Glomerular visceral epithelial cell (primary cell): ENCODE measurements around the gene CGNL1.

Experiments used
- DNase-seq: peaks from one replicate; pipeline ENCODE4 v3.0.0-alpha.2; 2016; ENCODE audit errors: extremely low spot score

CGNL1 gene

DNA sequence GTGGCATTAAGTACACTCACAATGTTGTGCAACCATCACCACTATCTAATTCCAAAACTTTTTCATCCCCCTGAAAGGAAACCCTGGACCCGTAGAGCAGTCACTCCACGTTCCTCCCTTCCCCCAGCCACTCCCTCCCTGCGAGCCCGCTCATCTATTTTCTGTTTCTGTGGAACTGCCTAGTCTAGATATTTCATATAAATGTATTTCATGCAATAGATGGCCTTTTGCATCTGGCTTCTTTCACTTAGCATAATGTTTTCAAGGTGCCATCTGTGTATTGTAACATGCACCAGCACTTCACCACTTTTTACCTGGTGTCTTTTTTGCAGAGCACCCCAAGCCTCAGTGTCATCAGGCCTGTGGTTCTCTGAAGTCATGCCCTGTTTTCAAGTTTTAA lies 10.7 kb downstream of the CGNL1 start:
- no peak for DNase-seq

- no peak for DNase-seq
Observed at GRCh38 chr15:57387564-57388076, 11.3 kb downstream of the CGNL1 start.

DNA sequence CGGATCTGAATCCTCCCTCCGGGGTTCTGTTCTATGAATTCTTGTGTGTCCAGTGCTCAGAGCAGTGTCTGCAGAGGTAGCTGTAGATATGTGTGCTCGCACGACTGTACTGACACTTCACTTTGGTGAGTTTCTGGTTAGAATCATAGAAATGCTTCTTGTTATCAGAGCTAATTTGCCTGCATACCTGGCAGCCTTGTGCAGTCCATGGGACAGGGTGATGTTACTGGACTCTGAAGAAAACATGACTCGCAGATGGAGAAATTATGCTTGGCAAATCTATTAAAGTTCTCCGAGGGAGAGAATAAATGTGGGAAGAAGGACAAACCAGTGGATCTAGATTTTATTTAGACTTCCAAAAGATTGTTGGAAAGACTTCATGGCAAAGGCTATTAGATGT lies 12.2 kb downstream of the CGNL1 start:
- peak; percentile 31 for DNase-seq

DNA sequence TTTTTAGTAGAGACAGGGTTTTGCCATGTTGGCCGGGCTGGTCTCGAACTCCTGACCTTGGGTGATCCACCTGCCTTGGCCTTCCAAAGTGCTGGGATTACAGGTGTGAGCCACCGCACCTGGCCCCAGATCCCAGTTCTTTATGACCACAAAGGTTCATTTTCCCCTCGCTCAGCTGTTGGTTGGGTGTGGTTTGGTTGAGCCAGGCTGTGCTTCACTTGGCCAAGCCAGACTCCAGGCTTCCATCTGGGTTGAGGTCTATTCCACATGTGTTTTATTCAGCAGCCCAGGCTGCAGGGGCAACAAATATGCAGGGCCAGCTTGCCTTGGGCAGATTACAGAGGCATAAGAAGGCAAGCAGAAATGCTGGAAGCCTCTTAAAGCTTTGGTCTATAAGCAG lies 13.7 kb downstream of the CGNL1 start:
- no peak for DNase-seq

DNA sequence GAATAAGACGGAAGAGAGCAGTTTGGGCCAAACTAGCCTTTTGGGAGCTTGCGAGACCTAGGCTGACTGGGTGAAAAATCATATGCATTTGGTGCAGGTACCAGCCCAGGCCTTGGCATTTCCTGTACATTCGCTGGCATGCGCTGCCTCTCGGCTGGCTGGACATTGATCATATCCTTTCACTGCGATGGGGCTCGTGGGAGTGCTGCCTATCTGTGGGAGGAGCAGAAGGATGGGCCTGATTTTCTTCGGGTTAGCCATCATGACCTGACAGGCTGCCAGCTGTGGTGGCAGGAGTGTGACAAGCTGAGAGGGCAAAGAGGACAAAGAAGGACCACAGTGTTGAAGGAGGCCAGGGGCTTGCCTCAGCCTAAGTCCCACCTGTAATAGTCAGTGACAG lies 14.3 kb downstream of the CGNL1 start:
- no peak for DNase-seq

DNA sequence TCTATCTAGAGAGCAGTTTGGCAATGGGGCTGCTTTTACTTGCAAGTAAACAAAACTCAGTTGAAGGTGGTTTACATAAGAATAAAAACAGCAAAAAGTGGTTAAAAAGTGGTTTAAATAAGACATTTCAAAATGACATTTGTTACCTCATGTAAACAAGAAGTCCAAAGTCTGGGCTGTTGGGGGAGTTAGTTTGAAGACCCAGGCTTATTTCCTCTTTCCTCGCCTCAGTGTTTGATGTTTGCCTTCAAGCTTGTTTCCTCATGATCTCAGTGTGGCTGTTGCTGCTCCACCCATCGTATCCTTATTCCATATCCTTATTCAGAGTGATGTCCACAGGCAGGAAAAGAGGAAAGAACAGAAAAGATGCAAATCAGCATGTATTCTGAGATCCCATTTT lies 15.2 kb downstream of the CGNL1 start:
- DNase-seq, result no peak

GRCh38 chr15:57393061-57393460 lies 16.8 kb downstream of the CGNL1 start:
- no peak for DNase-seq

DNA sequence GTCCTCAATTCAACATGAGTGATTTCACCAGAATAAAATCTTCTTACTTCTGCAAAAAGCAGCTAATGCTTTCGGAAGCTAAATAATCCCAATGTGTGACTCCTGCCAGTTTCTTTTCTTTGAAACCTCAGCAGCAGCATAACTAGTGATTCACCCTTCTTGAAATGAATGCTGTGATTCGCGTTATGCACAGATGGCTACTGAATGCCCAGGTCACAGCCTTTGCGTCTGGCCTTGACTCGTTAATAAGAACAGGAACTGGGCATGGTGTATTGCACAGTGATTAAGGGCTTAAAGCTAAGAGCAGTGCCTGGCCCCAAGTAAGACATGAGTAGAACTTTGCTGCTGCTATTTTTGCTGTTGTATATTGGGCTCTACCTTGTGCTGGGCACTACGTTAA lies 19.0 kb downstream of the CGNL1 start:
- DNase-seq, result peak; percentile 95

GRCh38 chr15:57398336-57398735 lies 22.0 kb downstream of the CGNL1 start:
- DNase-seq, result no peak

DNA sequence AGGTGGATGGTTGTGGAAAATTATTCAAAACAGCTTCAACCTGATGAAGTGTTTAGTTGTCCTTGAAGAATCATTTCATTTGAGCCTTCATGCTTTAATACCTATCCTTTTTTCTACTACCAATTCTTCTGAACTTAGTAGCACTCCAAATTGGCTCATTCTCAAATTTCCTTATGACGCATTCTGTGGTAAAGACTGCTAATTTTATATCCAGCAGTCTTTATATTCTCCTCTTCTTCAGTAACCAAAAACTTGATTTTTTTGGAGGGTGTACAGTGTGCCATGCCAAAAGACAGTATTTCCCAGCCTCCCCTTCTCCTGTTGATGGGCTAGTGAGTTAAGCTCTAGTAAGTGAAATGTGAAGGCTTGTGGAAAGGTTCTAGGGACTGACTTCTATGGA lies 25.2 kb downstream of the CGNL1 start:
- DNase-seq, result no peak

- DNase-seq, result no peak
Observed at GRCh38 chr15:57403017-57403416, 26.7 kb downstream of the CGNL1 start.

DNA sequence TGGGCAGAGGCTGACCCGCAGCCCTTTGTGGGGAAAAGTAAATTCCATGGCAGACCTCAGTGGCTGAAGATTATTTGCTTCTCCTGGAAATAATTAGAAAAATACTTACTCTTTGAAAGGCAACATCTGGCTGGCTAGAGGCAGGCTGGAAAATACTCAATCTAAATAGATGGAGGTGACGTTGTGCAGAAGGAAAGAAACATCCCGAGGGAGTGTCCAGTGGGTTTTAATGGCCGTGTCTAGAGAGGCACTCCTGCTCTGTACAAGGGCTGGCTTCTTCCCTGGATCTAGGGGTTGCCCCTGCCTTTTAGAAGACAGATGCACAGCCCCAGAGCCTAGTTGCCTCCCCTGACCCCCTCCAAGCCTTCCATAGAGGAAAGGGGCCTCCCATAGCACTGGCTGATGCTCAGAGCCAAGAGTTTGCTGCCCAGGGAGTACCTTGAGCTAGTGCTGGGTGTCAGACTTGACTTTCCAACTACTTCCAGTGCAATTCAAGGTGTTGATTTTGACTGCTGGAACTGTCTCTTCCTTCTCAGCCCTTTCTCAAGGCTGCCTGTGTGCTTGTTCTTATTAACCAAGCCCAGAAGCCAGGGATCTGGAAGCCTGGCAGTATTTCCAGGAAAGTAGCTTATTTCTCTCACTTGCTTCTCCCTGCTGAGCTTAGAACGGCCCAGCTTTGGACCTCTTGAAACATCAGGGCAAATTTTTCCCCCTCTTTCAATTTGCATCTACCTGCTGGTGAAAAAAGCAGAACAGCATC lies 27.4 kb downstream of the CGNL1 start:
- DNase-seq, result no peak

- DNase-seq, result no peak
Observed at GRCh38 chr15:57405133-57405532, 28.8 kb downstream of the CGNL1 start.

- DNase-seq, result peak; percentile 18
Observed at GRCh38 chr15:57406062-57406772, 29.9 kb downstream of the CGNL1 start.

DNA sequence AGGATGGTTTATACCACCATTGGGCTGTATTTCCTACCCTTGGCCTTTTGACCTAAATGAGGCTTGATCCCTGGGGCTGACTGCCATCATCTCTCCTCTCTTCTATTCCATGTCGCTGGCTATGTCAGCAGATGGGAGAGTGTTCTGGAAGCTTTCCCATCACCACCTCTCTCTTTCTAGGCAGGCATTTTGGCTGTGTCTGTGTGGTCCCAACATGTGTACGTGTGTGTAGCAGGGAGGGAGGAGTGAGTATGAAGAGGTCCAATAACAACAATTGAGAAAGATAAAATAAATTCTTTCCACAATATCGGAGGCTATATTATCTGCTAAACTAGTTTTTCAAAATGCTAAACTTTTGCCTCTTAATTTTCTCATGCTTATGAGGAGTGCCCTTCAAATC lies 34.1 kb downstream of the CGNL1 start:
- DNase-seq, result no peak

DNA sequence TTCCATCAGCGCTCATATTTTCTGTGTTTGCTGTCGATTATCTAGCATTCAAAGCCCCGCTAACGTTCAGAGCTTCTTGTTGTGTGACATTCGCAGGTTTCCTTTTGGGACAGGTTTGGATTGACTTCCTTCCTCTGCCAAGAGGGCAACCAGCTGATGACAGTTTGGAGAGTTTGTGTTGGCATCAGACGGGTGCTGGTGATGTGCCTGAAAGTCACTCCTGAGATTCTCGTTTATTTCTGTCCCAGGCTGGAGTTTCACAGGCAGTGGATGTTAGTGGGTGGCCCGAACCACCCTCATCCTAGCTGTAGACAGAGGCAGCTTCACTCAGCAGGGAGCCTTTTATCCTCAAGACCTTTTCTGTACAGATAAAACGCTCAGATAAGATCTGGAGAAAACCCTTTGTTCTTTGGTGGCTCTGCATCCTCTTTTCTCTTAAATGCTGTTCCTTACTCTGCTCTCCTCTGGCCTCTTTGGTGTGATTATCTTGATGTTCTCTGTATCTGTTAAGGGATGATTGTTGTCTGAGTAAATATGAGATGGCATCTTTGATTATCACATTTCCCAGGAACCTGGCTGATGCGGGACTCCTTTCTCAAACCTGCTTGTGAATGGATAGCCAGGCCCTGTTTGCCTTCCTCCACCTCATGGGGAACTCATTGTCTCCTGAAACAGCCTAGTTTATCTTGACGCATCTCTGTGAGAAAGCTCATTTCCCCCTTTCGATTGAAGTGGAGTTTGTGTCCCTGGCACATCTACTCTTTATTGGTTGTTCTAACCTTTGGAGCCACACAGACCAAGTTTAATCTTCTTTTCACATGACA lies 35.9 kb downstream of the CGNL1 start:
- DNase-seq, result no peak

- no peak for DNase-seq
Observed at GRCh38 chr15:57415602-57416001, 39.3 kb downstream of the CGNL1 start.

DNA sequence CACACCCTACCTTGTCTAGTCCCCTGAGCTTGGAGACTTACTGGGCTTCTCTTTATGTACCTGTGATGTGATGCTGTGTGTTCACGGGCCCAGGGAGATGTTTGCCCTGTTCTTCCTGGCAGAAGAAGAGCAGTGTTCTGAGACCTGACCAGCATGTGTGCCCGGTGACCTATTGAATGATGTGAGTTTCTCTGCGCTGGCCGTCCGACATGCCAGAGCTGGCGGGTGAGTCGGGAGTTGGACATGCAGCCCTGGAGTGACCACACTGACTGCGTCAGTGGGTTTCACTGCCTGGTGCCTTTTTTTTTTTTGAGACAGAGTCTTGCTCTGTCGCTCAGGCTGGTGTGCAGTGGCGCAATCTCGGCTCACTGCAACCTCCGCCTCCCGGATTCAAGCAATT lies 42.3 kb downstream of the CGNL1 start:
- DNase-seq, result peak; percentile 77

GRCh38 chr15:57419335-57419734 lies 43.0 kb downstream of the CGNL1 start:
- DNase-seq, result no peak

DNA sequence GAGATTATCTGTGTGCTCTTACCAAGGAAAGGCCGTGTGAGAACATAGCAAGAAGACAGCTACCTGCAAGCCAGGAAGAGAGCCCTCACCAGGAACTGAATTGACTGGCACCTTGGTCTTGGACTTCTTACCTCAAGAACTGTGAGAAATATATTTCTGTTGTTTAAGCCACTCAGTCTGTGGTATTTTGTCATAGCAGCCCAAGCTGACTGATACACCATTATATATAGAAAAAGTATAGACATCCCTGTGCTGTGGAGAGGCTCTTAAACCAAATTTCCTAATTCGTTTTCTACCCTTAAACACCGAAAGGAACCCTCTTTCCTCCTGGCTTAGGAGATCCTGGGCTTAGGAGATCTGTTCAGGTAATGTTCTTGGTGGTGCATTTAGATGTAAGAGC lies 44.8 kb downstream of the CGNL1 start:
- no peak for DNase-seq

GRCh38 chr15:57421551-57421950 lies 45.2 kb downstream of the CGNL1 start:
- peak; percentile 35 for DNase-seq

DNA sequence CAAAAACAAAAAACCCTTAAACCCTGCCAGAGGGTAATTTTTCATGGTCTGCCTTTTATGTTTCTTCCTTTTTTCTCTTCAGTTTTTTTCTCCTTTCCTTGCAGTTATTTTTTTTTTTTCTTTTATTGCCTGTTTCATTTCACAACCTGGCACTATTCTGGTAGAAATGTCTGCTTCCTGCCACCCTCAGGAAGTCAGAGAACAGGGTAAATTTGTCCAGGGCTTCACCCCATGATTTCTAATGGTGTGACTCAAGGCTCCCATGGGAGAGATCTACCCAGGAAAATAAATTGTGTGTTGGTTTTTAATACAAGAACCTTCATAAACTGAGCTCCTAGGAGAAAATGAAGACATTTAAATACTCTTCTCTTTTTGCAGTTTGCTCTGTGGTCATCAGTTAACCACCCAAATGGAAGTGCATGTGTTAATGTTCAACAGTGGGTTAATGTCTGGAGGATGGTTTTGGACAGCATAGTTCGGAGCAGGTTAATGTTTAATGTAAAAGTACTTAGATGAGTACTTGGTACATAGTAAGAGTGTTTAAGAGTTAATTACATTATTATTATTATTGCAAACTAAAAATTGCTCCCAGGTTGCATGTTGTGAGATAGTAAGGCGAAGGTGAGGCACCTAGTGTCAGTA lies 45.9 kb downstream of the CGNL1 start:
- DNase-seq, result peak; percentile 75
